Measurements from ENCODE around the gene UNC93B1. TPM values are rescaled to one million over a fixed set of nuclear protein-coding genes. Genes with fewer than 3 reads are reported as not detected.
"Not testable (repeated sequence)": the region's sequence is repeated elsewhere in the genome, so short reads cannot be mapped to it uniquely, and the experiment has no call there.

The UNC93B1 gene
- total RNA-seq, 1 experiment from 2014 or later, result 75.5 TPM

- H2AFZ ChIP-seq, result no peak overlapping the region
- no peaks in the 10 kb centered on the region for H3K36me3 ChIP-seq (ENCODE audit: low read depth)
- TF ChIP-seq CTCF (conservative IDR thresholded peaks at IDR 0.05) (no peak), EZH2 (IDR thresholded peaks at IDR 0.05; ENCODE audit: low read depth) (no peak)
- no TSS peak for BruUV-seq (replicated peaks)
- ChIA-PET POLR2A (ENCODE audit: unreplicated experiment) (no interaction called here), CTCF (no interaction called here)
- no peaks in the 10 kb centered on the region for H3K9me2 ChIP-seq (ENCODE audit: insufficient read depth)
- intact Hi-C loops (cut with micrococcal nuclease; ENCODE audit: unreplicated experiment), result no loop called here
- no peak overlapping the region for H3K4me3 ChIP-seq
- DNase-seq, result no peak
- no peaks in the 10 kb centered on the region for H3K79me2 ChIP-seq (ENCODE audit: low read depth)
- H3K27ac ChIP-seq, result no peak overlapping the region
- H3K27me3 ChIP-seq (ENCODE audit: insufficient read depth, low read depth), result no peaks in the 10 kb centered on the region
- H3F3A ChIP-seq (ENCODE audit: insufficient read depth, low read depth), result peaks cover 14% of the 10 kb centered on the region; the same call in 1 of the 2 replicates
- H3K4me2 ChIP-seq, result no peak overlapping the region
- H4K20me1 ChIP-seq (ENCODE audit: insufficient read depth), result no peaks in the 10 kb centered on the region
- H3K4me1 ChIP-seq (replicated peaks; ENCODE audit: insufficient read depth), result peaks cover 26% of the 10 kb centered on the region
- H3K9me3 ChIP-seq (ENCODE audit: insufficient read depth, low read depth), result no peaks in the 10 kb centered on the region
Observed at GRCh38 chr11:67983951-67984350, 19.9 kb downstream of the UNC93B1 start.

- DNase-seq; H3K27ac ChIP-seq; intact Hi-C loops (cut with micrococcal nuclease; ENCODE audit: unreplicated experiment); H4K20me1 ChIP-seq (ENCODE audit: insufficient read depth); H3K27me3 ChIP-seq (ENCODE audit: insufficient read depth, low read depth); POLR2A ChIA-PET (ENCODE audit: unreplicated experiment); BruUV-seq (replicated peaks); H3K36me3 ChIP-seq (ENCODE audit: low read depth); H3K79me2 ChIP-seq (ENCODE audit: low read depth); H3K9me2 ChIP-seq (ENCODE audit: insufficient read depth); H3K4me2 ChIP-seq; CTCF ChIA-PET; H2AFZ ChIP-seq; H3K9me3 ChIP-seq (ENCODE audit: insufficient read depth, low read depth); H3K4me3 ChIP-seq: not testable (repeated sequence)
- Histone ChIP-seq H3K4me1 (replicated peaks; ENCODE audit: insufficient read depth) (peaks cover 32% of the 10 kb centered on the region), H3F3A (ENCODE audit: insufficient read depth, low read depth) (peaks cover 16% of the 10 kb centered on the region; the same call in 1 of the 2 replicates)
Observed at GRCh38 chr11:67982255-67982857, 21.5 kb downstream of the UNC93B1 start.

GRCh38 chr11:67981226-67981625, 22.7 kb downstream of the UNC93B1 start:
- H3K27me3 ChIP-seq (ENCODE audit: insufficient read depth, low read depth); BruUV-seq (replicated peaks); H3K9me3 ChIP-seq (ENCODE audit: insufficient read depth, low read depth); H3K9me2 ChIP-seq (ENCODE audit: insufficient read depth); CTCF ChIA-PET; H3K79me2 ChIP-seq (ENCODE audit: low read depth); H4K20me1 ChIP-seq (ENCODE audit: insufficient read depth); DNase-seq; intact Hi-C loops (cut with micrococcal nuclease; ENCODE audit: unreplicated experiment); H3K36me3 ChIP-seq (ENCODE audit: low read depth); H3K27ac ChIP-seq; H3K4me2 ChIP-seq; H3K4me3 ChIP-seq; H2AFZ ChIP-seq: not testable (repeated sequence)
- POLR2A ChIA-PET (ENCODE audit: unreplicated experiment), result interaction anchor here (0.6 kb wide), 1 partner anchor 401 kb away, joined by 10 read pairs; no protein-coding TSS in a partner anchor
- peaks cover 16% of the 10 kb centered on the region; the same call in 1 of the 2 replicates for H3F3A ChIP-seq (ENCODE audit: insufficient read depth, low read depth)
- H3K4me1 ChIP-seq (replicated peaks; ENCODE audit: insufficient read depth), result peaks cover 36% of the 10 kb centered on the region

GRCh38 chr11:67978766-67979418, 25.0 kb downstream of the UNC93B1 start:
- H3K36me3 ChIP-seq (ENCODE audit: low read depth); H3K9me2 ChIP-seq (ENCODE audit: insufficient read depth); intact Hi-C loops (cut with micrococcal nuclease; ENCODE audit: unreplicated experiment); H3K27me3 ChIP-seq (ENCODE audit: insufficient read depth, low read depth); CTCF ChIA-PET; H3K79me2 ChIP-seq (ENCODE audit: low read depth); BruUV-seq (replicated peaks); H3K9me3 ChIP-seq (ENCODE audit: insufficient read depth, low read depth); H4K20me1 ChIP-seq (ENCODE audit: insufficient read depth): not testable (repeated sequence)
- Histone ChIP-seq H3F3A (ENCODE audit: insufficient read depth, low read depth) (peaks cover 16% of the 10 kb centered on the region; the same call in 1 of the 2 replicates), H3K4me1 (replicated peaks; ENCODE audit: insufficient read depth) (peaks cover 36% of the 10 kb centered on the region), H3K27ac (peak overlapping the region; percentile 57), H3K4me3 (peak overlapping the region; percentile 51), H2AFZ (peak overlapping the region; percentile 73), H3K4me2 (peak overlapping the region; percentile 82)
- DNase-seq, result peak; percentile 86 to 87
- POLR2A ChIA-PET (ENCODE audit: unreplicated experiment), result interaction anchor here (0.7 kb wide), 1 partner anchor 389 kb away, joined by 4 read pairs; no protein-coding TSS in a partner anchor

- H3K79me2 ChIP-seq (ENCODE audit: low read depth); H3K27me3 ChIP-seq (ENCODE audit: insufficient read depth, low read depth); H3K9me2 ChIP-seq (ENCODE audit: insufficient read depth); H2AFZ ChIP-seq; H4K20me1 ChIP-seq (ENCODE audit: insufficient read depth); H3K27ac ChIP-seq; BruUV-seq (replicated peaks); H3K9me3 ChIP-seq (ENCODE audit: insufficient read depth, low read depth); H3K36me3 ChIP-seq (ENCODE audit: low read depth); CTCF ChIA-PET; intact Hi-C loops (cut with micrococcal nuclease; ENCODE audit: unreplicated experiment); POLR2A ChIA-PET (ENCODE audit: unreplicated experiment); DNase-seq; H3K4me3 ChIP-seq; H3K4me2 ChIP-seq: not testable (repeated sequence)
- peaks cover 16% of the 10 kb centered on the region; the same call in 1 of the 2 replicates for H3F3A ChIP-seq (ENCODE audit: insufficient read depth, low read depth)
- H3K4me1 ChIP-seq (replicated peaks; ENCODE audit: insufficient read depth), result peaks cover 25% of the 10 kb centered on the region
Observed at GRCh38 chr11:67974746-67975145, 29.2 kb downstream of the UNC93B1 start.

GRCh38 chr11:67965830-67966348, 38.0 kb downstream of the UNC93B1 start:
- H3K9me3 ChIP-seq (ENCODE audit: insufficient read depth, low read depth); H2AFZ ChIP-seq; intact Hi-C loops (cut with micrococcal nuclease; ENCODE audit: unreplicated experiment); H3K4me1 ChIP-seq (replicated peaks; ENCODE audit: insufficient read depth); H3K27ac ChIP-seq; CTCF ChIA-PET; H4K20me1 ChIP-seq (ENCODE audit: insufficient read depth); H3K4me2 ChIP-seq; H3K36me3 ChIP-seq (ENCODE audit: low read depth); H3F3A ChIP-seq (ENCODE audit: insufficient read depth, low read depth); BruUV-seq (replicated peaks); DNase-seq; POLR2A ChIA-PET (ENCODE audit: unreplicated experiment); H3K4me3 ChIP-seq; H3K9me2 ChIP-seq (ENCODE audit: insufficient read depth); H3K79me2 ChIP-seq (ENCODE audit: low read depth): not testable (repeated sequence)
- peaks cover 15% of the 10 kb centered on the region for H3K27me3 ChIP-seq (ENCODE audit: insufficient read depth, low read depth)

Measured in PC-9 (cell line).